Right lobe of liver (tissue), 6 donors: ENCODE data around the gene GYG1. TPM values are rescaled to one million over a fixed set of nuclear protein-coding genes. Genes with fewer than 3 reads are reported as not detected.

Experiments used
- ATAC-seq, 4 donors: fragments of 200-7000 bp; cut with Tn5 transposase; one replicate each; pipeline ENCODE4 v1.9.1; 2020; ENCODE audit warnings: mild to moderate bottlenecking in 4 of 4, moderate library complexity in 4 of 4
- DNase-seq, 3 donors: peaks; one replicate each; pipeline ENCODE4 v3.0.0-alpha.2; 2020
- H3K27ac ChIP-seq, 3 donors: fragments of 200-600 bp; one replicate each; pipeline ENCODE4 v1.8.0; 2022
- H3K27me3 ChIP-seq, 2 donors: fragments of 200-600 bp; one replicate each; pipeline ENCODE4 v1.8.0; 2022
- H3K36me3 ChIP-seq, 4 donors: fragments of 200-600 bp; sonication (generic) in 1 of 4; one replicate each; pipeline versions ENCODE4 v1.5.1 to v1.8.0; 2017 to 2022; ENCODE audit warnings: control low read depth in 1 of 4
- H3K4me1 ChIP-seq, 4 donors: fragments of 200-600 bp; sonication (generic) in 1 of 4; one replicate each; pipeline versions ENCODE4 v1.5.1 to v1.8.0; 2017 to 2022; ENCODE audit warnings: control low read depth in 1 of 4
- H3K4me3 ChIP-seq, 3 donors: fragments of 200-600 bp; one replicate each; pipeline ENCODE4 v1.8.0; 2022
- H3K9me3 ChIP-seq, 4 donors: fragments of 200-600 bp; sonication (generic) in 1 of 4; one replicate each; pipeline versions ENCODE4 v1.5.1 to v1.8.0; 2017 to 2022; ENCODE audit warnings: control low read depth in 1 of 4
- POLR2A ChIP-seq: fragments of 450-650 bp; IDR thresholded peaks from one replicate; pipeline ENCODE4 v1.6.1; 2017; ENCODE audit warnings: antibody characterized with exemption, mild to moderate bottlenecking
- WGBS: methylation state at CpG from one replicate; pipeline ENCODE4 v1.1.6; 2018; ENCODE audit warnings: low coverage, low lambda C conversion rate; ENCODE audit not compliant: insufficient coverage; ENCODE audit errors: missing lambda C conversion rate; 5-methylcytosine and 5-hydroxymethylcytosine counted together
- intact Hi-C, 2 donors: fragments of 100-400 bp; cut with DNase I; formaldehyde crosslinking; loops; one replicate each; pipeline versions ENCODE4 v1.11.2 to v1.14.1; 2022
- total RNA-seq, 6 experiments: library from RNA; depleted of rRNA in 2 of 6; stranded (reverse); fragments of >200 nt in 2 of 6; fragmentation: NEBNext Ultra II Directional in 3 of 6; extraction: Animal tissue kit (Norgen Biotek cat#: 25700) in 3 of 6; gene quantifications; one replicate each; pipeline versions ENCODE4 v1.1.0 to v1.2.4, GENCODE V29; 2016 to 2023
- TF ChIP-seq, protein P1 (sequence below), 4 donors: fragments of 200-600 bp in 3 of 4; fragments of 450-650 bp in 1 of 4; IDR thresholded peaks; one replicate each; pipeline versions ENCODE4 v1.5.1 to v1.8.0; 2016 to 2022; ENCODE audit warnings: antibody characterized with exemption in 4 of 4, mild to moderate bottlenecking in 2 of 4
- donor health status: DM: no; HTN: yes; CAD: no.
- donor health status: DM: no; HTN: no; CAD: no.
- donor health status: DM: no; HTN: no; CAD: no.
- donor health status: DM: no; HTN: yes; CAD: no.
- donor health status: DM: no; HTN: yes; CAD: no.

The GYG1 gene
- total RNA-seq, 6 experiments from 2014 or later = 6.6 to 16.3 (median 10.3) TPM

DNA sequence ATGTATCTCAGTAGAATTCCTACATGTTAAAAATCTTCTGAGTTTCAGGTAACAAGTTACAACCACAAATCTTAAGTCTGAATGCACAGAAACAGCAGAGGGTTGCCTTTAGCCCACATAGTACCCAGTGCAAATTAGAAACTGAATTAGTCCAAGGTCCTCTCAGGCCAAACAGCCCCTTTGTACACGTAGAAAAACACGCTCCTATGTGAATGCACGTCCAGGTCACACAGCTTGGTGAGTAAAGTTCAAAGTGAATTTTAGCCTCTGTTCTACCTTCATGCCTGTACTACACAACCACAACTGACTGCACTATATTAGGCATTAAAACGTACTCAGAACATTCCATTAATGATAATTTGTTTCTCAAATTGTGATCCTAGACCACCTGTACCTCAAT lies 46.3 kb downstream of the GYG1 start:
- 47% methylated on average over 4 of the region's 4 CpGs for WGBS

GRCh38 chr3:149038322-149038721 lies 47.0 kb downstream of the GYG1 start:
- ATAC-seq = peak; percentile 49 to 61 (median 56)
- peaks cover 0 to 13% (median 5%) of the 10 kb centered on the region in 4 donors for H3K4me1 ChIP-seq
- H3K9me3 ChIP-seq = no peaks in the 10 kb centered on the region
- no peaks in the 10 kb centered on the region for H3K27me3 ChIP-seq
- H3K27ac ChIP-seq = peak overlapping the region in 2 of 3 donors; percentile 22 to 70
- TF ChIP-seq, protein P1, sequence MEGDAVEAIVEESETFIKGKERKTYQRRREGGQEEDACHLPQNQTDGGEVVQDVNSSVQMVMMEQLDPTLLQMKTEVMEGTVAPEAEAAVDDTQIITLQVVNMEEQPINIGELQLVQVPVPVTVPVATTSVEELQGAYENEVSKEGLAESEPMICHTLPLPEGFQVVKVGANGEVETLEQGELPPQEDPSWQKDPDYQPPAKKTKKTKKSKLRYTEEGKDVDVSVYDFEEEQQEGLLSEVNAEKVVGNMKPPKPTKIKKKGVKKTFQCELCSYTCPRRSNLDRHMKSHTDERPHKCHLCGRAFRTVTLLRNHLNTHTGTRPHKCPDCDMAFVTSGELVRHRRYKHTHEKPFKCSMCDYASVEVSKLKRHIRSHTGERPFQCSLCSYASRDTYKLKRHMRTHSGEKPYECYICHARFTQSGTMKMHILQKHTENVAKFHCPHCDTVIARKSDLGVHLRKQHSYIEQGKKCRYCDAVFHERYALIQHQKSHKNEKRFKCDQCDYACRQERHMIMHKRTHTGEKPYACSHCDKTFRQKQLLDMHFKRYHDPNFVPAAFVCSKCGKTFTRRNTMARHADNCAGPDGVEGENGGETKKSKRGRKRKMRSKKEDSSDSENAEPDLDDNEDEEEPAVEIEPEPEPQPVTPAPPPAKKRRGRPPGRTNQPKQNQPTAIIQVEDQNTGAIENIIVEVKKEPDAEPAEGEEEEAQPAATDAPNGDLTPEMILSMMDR (IDR thresholded peaks at IDR 0.05) = no peak
- no peak for TF ChIP-seq POLR2A
- H3K36me3 ChIP-seq = no peaks in the 10 kb centered on the region
- no peak overlapping the region for H3K4me3 ChIP-seq
- no peak for DNase-seq
- intact Hi-C loops = no loop called here
- 38% methylated on average over 2 of the region's 2 CpGs for WGBS

More for the DNA sequence above, 46.3 kb downstream of the GYG1 start:
- no peak for DNase-seq
- TF ChIP-seq, protein P1 (IDR thresholded peaks at IDR 0.05) = no peak
- TF ChIP-seq POLR2A = no peak
- Histone ChIP-seq H3K9me3 (no peaks in the 10 kb centered on the region), H3K27me3 (no peaks in the 10 kb centered on the region), H3K36me3 (no peaks in the 10 kb centered on the region), H3K4me3 (no peak overlapping the region), H3K4me1 (peaks cover 0 to 13% (median 5%) of the 10 kb centered on the region in 4 donors), H3K27ac (peak overlapping the region in 2 of 3 donors; percentile 22 to 70)
- intact Hi-C loops = no loop called here
- ATAC-seq = peak; percentile 95 to 97 (median 96)

DNA sequence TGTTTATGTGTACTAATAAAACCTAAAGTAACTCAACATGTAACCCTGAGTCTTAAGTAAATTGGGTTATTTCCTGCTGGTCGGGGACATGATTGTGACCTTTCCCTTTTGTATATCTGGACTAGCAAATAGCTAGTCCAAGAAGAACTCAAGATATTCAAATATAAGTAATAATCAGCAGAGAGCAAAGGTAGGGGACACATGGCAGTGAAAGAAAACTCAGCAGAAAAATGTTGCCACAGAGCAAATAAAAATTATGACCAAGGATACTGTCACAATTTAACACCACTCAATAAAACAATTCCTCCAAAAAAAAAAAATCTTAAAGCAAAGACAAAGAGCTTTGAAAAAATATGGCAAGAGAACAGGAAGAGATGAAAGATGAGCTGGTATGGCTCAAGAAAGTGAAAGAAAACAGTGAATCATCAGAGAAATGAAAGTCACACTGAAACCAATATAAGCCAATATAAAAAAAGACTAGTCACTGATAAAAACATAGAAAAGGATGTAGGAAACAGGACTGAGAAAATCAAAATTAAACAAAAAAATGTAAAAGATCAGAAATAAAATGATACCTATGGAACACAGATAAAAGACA lies 51.5 kb downstream of the GYG1 start:
- TF ChIP-seq POLR2A = no peak
- TF ChIP-seq, protein P1 (IDR thresholded peaks at IDR 0.05) = no peak
- Histone ChIP-seq H3K4me3 (no peak overlapping the region), H3K27ac (no peak overlapping the region), H3K36me3 (no peaks in the 10 kb centered on the region), H3K9me3 (no peaks in the 10 kb centered on the region), H3K27me3 (no peaks in the 10 kb centered on the region), H3K4me1 (peaks cover 0 to 12% (median 4%) of the 10 kb centered on the region in 4 donors)
- WGBS = 46% methylated on average over 1 of the region's 1 CpG
- intact Hi-C loops = no loop called here
- no peak for DNase-seq
- ATAC-seq = peak in 1 of 4 donors; percentile 53

DNA sequence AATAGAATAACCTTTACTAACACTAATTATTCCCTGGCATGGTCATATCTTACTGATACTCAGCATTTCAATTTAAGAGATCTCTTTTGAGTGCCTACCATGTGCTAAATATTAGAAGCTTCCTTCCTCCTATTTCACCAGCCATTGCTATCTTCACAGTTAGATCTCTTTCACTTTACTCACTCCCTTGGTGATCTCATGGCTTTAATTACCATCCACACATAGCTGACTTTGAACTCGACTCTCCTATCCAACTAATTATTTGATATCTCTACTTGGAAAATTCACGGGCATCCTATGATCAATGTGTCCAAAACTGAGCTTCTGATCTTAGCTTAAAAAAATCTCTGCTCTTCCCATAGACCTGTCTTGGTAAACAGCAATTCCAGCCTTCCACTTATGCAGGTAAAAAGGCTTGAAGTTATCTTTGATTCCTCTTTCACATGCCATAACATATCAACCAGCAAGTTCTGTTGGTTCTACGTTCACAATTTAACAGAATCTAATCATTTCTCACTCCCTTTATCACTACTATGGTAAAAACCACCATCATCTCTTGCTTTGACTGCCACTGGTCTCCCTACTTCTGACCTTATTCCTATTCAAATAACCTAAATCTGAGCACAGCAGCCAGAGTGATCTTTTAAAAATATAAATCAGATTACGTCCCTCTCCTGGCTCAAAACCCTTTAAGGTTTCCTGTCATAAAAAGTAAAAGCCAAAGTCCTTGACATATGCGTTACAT lies 53.2 kb downstream of the GYG1 start:
- DNase-seq (no peak), ATAC-seq (no peak)
- H3K9me3 ChIP-seq = no peaks in the 10 kb centered on the region
- H3K4me1 ChIP-seq = peaks cover 0 to 4% (median 0%) of the 10 kb centered on the region in 4 donors
- H3K4me3 ChIP-seq = no peak overlapping the region
- intact Hi-C loops = no loop called here
- TF ChIP-seq, protein P1 (IDR thresholded peaks at IDR 0.05) = no peak
- no peak for TF ChIP-seq POLR2A
- no peaks in the 10 kb centered on the region for H3K27me3 ChIP-seq
- 82% methylated on average over 5 of the region's 5 CpGs for WGBS
- no peak overlapping the region for H3K27ac ChIP-seq
- H3K36me3 ChIP-seq = no peaks in the 10 kb centered on the region
